ENCODE data around the gene MID1. TPM values are rescaled to one million over a fixed set of nuclear protein-coding genes. Genes with fewer than 3 reads are reported as not detected.

MID1 gene
- total and polyA plus RNA-seq, 4 donors = 3.4 to 34.7 (median 19.0) TPM

DNA sequence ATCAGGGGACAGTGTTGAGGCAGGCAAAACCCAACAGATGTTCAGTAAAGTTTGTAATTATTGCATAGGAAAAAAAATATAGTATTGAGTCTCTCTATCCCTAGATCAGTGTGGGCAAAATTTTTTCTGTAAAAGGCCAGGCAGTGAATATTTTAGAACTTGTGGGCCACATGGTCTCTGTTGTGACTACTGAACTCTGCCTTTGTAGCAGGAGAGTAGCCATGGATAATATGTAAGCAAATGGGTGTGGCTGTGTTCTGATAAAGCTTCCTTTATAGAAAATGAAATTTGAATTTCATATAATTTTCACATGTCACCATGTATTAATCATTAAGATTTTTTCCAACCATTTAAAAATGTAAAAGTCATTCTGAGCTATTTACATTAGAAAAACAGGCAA lies 193.1 kb downstream of the MID1 start:
- no peak for ATAC-seq (ENCODE audit: low FRiP score)
- no peak overlapping the region for H3K4me3 ChIP-seq (ENCODE audit: low read length in 2 of 2)
- no peaks in the 10 kb centered on the region for H3K27me3 ChIP-seq (ENCODE audit: control insufficient read depth in 1 of 2, insufficient read depth in 2 of 2, low read length in 1 of 2)
- H3K9me3 ChIP-seq (ENCODE audit: control insufficient read depth, low read length) = no peaks in the 10 kb centered on the region
- H3K27ac ChIP-seq (ENCODE audit: low read depth in 1 of 2, low read length in 2 of 2) = no peak overlapping the region
- no peak for DNase-seq
- intact Hi-C loops (cut with DNase I) = no loop called here
- no peaks in the 10 kb centered on the region for H3K4me1 ChIP-seq (ENCODE audit: control insufficient read depth in 1 of 2, insufficient read depth in 2 of 2, low read length in 2 of 2)
- no peaks in the 10 kb centered on the region for H3K36me3 ChIP-seq (ENCODE audit: control insufficient read depth in 1 of 2, insufficient read depth in 2 of 2, low read length in 1 of 2)

DNA sequence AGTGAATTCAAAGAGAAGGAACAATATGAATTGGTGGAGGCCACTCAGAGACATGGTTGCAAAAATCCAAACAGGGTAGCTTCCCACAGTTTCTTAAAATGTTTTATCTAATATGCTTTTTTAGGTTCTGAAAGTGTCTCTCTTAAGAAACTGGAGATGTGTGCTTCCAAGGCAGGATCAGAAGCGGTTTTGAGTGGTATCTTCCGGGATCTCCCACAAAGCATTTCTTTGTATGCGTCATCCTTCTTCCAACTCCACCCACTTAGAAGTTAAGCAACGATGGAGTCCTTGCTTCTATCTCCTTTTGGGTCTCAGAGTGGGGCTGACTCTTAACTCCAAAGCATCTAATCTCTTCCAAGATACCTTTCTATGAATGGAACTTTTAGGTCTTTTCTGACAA lies 196.7 kb downstream of the MID1 start:
- intact Hi-C loops (cut with DNase I) = no loop called here
- H3K4me1 ChIP-seq (ENCODE audit: control insufficient read depth in 1 of 2, insufficient read depth in 2 of 2, low read length in 2 of 2) = no peaks in the 10 kb centered on the region
- no peak overlapping the region for H3K27ac ChIP-seq (ENCODE audit: low read depth in 1 of 2, low read length in 2 of 2)
- ATAC-seq (ENCODE audit: low FRiP score) (no peak), DNase-seq (no peak)
- no peaks in the 10 kb centered on the region for H3K36me3 ChIP-seq (ENCODE audit: control insufficient read depth in 1 of 2, insufficient read depth in 2 of 2, low read length in 1 of 2)
- no peak overlapping the region for H3K4me3 ChIP-seq (ENCODE audit: low read length in 2 of 2)
- 82 to 93% methylated on average over 4 of the region's 4 CpGs for WGBS, 2 donors
- no peaks in the 10 kb centered on the region for H3K27me3 ChIP-seq (ENCODE audit: control insufficient read depth in 1 of 2, insufficient read depth in 2 of 2, low read length in 1 of 2)
- H3K9me3 ChIP-seq (ENCODE audit: control insufficient read depth, low read length) = no peaks in the 10 kb centered on the region

DNA sequence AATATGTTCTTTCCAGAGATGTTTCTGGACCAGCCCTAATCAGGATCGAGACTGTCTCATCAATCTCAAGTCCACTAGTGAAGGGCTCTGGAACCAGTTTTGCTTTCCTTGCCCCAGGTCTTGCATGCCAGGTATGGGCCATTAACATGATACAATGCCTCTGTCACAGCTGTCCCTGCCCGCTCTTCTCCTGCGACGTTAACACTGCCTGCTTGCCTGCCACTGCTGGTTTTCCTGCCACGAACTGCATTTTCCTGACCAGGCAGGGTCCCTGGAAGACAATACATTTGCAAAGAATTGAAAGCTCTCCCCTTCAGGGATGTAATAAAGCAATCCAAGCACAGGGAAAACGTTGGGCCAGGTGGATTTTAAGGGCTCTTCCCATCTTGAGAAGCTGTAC lies 200.3 kb downstream of the MID1 start:
- Histone ChIP-seq H3K9me3 (ENCODE audit: control insufficient read depth, low read length) (no peaks in the 10 kb centered on the region), H3K27ac (ENCODE audit: low read depth in 1 of 2, low read length in 2 of 2) (no peak overlapping the region), H3K4me1 (ENCODE audit: control insufficient read depth in 1 of 2, insufficient read depth in 2 of 2, low read length in 2 of 2) (no peaks in the 10 kb centered on the region), H3K27me3 (ENCODE audit: control insufficient read depth in 1 of 2, insufficient read depth in 2 of 2, low read length in 1 of 2) (no peaks in the 10 kb centered on the region), H3K36me3 (ENCODE audit: control insufficient read depth in 1 of 2, insufficient read depth in 2 of 2, low read length in 1 of 2) (no peaks in the 10 kb centered on the region), H3K4me3 (ENCODE audit: low read length in 2 of 2) (no peak overlapping the region)
- no peak for ATAC-seq (ENCODE audit: low FRiP score)
- intact Hi-C loops (cut with DNase I) = no loop called here
- WGBS, 2 donors = 45 to 57% methylated on average over 6 of the region's 6 CpGs
- DNase-seq = no peak

DNA sequence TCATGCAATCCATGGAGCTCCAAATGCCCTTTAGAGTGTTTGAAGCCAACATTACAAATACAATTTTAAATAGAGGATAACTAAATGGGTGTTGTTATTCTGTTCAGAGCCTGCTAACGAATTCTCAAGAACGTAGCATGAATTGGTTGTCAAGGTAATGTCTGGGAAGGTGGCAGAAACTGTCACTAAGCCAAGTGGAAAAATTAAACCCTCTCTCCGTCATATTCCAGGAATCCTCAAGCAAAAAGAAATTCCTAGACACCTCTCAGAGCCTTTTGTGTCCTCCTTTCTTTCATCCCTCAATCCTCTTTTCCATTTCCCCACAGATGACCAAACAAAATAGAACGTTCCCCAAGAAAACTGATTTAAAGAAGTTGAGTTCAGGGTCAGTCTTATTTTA lies 204.0 kb downstream of the MID1 start:
- 80 to 94% methylated on average over 4 of the region's 4 CpGs for WGBS, 2 donors
- intact Hi-C loops (cut with DNase I) = no loop called here
- no peaks in the 10 kb centered on the region for H3K4me1 ChIP-seq (ENCODE audit: control insufficient read depth in 1 of 2, insufficient read depth in 2 of 2, low read length in 2 of 2)
- no peak for ATAC-seq (ENCODE audit: low FRiP score)
- H3K4me3 ChIP-seq (ENCODE audit: low read length in 2 of 2) = no peak overlapping the region
- no peaks in the 10 kb centered on the region for H3K27me3 ChIP-seq (ENCODE audit: control insufficient read depth in 1 of 2, insufficient read depth in 2 of 2, low read length in 1 of 2)
- no peaks in the 10 kb centered on the region for H3K36me3 ChIP-seq (ENCODE audit: control insufficient read depth in 1 of 2, insufficient read depth in 2 of 2, low read length in 1 of 2)
- no peak for DNase-seq
- no peak overlapping the region for H3K27ac ChIP-seq (ENCODE audit: low read depth in 1 of 2, low read length in 2 of 2)
- H3K9me3 ChIP-seq (ENCODE audit: control insufficient read depth, low read length) = no peaks in the 10 kb centered on the region

DNA sequence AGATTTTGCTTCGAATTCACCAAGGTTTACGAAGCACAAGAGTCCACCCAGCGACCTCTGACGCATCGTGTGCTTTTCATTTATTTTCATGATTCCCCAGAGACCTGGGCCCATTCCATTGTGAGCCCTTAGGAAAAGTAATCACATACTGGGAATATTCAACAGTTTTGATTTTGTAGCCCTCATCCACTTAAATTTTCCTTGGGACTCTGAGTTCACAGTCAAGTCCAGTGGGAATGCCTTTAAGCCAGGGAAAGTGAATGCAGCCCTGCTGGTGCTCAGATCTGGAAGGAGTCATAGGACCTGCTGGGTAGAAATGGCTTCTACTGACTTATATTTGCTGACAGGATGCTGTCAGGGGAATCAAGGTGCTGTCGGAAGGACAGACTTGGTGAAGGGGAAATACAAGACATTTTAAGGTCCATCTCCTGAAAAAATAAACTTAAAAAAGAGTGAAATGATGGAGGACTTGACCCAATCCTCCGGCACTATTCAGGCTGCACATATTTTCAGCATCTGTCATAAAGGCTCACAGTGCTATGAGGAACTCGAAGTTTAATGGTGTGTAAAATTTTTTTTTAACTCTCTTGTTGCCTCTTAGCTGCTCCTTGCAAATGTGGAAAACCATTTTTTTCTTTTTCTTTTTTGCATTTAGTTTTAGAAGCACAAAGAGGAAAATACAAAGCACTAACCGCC lies 204.9 kb downstream of the MID1 start:
- 56 to 66% methylated on average over 9 of the region's 9 CpGs for WGBS, 2 donors
- no peaks in the 10 kb centered on the region for H3K27me3 ChIP-seq (ENCODE audit: control insufficient read depth in 1 of 2, insufficient read depth in 2 of 2, low read length in 1 of 2)
- DNase-seq (no peak), ATAC-seq (ENCODE audit: low FRiP score) (no peak)
- no peaks in the 10 kb centered on the region for H3K36me3 ChIP-seq (ENCODE audit: control insufficient read depth in 1 of 2, insufficient read depth in 2 of 2, low read length in 1 of 2)
- intact Hi-C loops (cut with DNase I) = no loop called here
- H3K9me3 ChIP-seq (ENCODE audit: control insufficient read depth, low read length) = no peaks in the 10 kb centered on the region
- no peaks in the 10 kb centered on the region for H3K4me1 ChIP-seq (ENCODE audit: control insufficient read depth in 1 of 2, insufficient read depth in 2 of 2, low read length in 2 of 2)
- H3K27ac ChIP-seq (ENCODE audit: low read depth in 1 of 2, low read length in 2 of 2) = no peak overlapping the region
- no peak overlapping the region for H3K4me3 ChIP-seq (ENCODE audit: low read length in 2 of 2)

DNA sequence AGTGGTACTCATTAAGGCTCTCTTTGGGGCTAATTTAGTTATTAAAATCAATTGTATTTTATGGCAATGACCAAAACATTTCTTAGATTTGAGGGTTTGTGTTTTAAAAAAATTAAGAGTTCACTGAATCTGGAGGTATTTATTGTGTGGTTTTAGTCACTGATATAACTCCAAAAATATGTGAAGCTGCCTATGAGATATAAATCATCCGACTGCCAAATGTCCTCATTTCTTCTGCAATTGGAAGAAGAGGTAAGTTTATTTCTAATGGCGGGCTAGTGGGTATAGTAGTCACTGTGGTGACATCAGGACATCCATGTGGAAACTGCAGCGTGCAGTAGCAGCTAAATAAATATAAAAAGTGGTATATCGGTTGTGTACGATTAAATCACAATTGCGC lies 205.5 kb downstream of the MID1 start:
- ATAC-seq (ENCODE audit: low FRiP score) (no peak), DNase-seq (no peak)
- H3K9me3 ChIP-seq (ENCODE audit: control insufficient read depth, low read length) = no peaks in the 10 kb centered on the region
- WGBS, 2 donors = 77 to 91% methylated on average over 6 of the region's 6 CpGs
- no peaks in the 10 kb centered on the region for H3K36me3 ChIP-seq (ENCODE audit: control insufficient read depth in 1 of 2, insufficient read depth in 2 of 2, low read length in 1 of 2)
- intact Hi-C loops (cut with DNase I) = no loop called here
- no peak overlapping the region for H3K4me3 ChIP-seq (ENCODE audit: low read length in 2 of 2)
- H3K27ac ChIP-seq (ENCODE audit: low read depth in 1 of 2, low read length in 2 of 2) = no peak overlapping the region
- H3K27me3 ChIP-seq (ENCODE audit: control insufficient read depth in 1 of 2, insufficient read depth in 2 of 2, low read length in 1 of 2) = no peaks in the 10 kb centered on the region
- no peaks in the 10 kb centered on the region for H3K4me1 ChIP-seq (ENCODE audit: control insufficient read depth in 1 of 2, insufficient read depth in 2 of 2, low read length in 2 of 2)

DNA sequence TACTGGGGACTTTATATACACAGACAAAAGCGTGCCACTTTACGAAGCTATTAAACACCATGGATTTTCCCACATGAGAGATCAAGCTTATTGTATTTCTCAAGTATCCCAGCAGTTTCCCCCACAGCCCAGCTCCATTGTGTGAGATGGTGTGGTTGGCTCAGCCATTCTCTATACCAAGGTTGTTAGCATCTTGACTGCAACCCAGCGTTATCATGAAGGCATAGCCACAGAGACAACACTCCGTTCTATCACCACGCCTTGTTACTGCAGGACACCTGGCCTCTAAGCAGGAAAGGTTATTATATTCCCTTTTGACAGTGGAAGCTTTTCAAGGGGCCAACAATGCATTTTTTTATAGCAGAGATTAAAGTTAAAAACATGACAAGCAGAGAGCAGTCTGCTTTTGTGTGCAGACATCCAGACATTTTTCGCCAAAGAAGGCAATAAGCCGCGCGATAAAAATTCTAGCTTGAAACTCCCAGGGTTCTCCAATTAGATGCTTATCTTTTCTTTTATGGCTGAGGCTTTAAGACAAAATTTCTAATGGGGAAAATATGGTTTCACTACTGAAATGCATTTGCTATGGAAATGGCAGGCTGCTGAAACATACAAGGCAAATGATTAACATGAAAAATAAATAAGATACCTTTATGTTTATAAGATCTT lies 206.1 kb downstream of the MID1 start:
- DNase-seq (no peak), ATAC-seq (ENCODE audit: low FRiP score) (no peak)
- no peak overlapping the region for H3K4me3 ChIP-seq (ENCODE audit: low read length in 2 of 2)
- H3K36me3 ChIP-seq (ENCODE audit: control insufficient read depth in 1 of 2, insufficient read depth in 2 of 2, low read length in 1 of 2) = no peaks in the 10 kb centered on the region
- no peaks in the 10 kb centered on the region for H3K9me3 ChIP-seq (ENCODE audit: control insufficient read depth, low read length)
- intact Hi-C loops (cut with DNase I) = no loop called here
- no peaks in the 10 kb centered on the region for H3K27me3 ChIP-seq (ENCODE audit: control insufficient read depth in 1 of 2, insufficient read depth in 2 of 2, low read length in 1 of 2)
- no peak overlapping the region for H3K27ac ChIP-seq (ENCODE audit: low read depth in 1 of 2, low read length in 2 of 2)
- WGBS, 2 donors = 85 to 94% methylated on average over 9 of the region's 9 CpGs
- no peaks in the 10 kb centered on the region for H3K4me1 ChIP-seq (ENCODE audit: control insufficient read depth in 1 of 2, insufficient read depth in 2 of 2, low read length in 2 of 2)

DNA sequence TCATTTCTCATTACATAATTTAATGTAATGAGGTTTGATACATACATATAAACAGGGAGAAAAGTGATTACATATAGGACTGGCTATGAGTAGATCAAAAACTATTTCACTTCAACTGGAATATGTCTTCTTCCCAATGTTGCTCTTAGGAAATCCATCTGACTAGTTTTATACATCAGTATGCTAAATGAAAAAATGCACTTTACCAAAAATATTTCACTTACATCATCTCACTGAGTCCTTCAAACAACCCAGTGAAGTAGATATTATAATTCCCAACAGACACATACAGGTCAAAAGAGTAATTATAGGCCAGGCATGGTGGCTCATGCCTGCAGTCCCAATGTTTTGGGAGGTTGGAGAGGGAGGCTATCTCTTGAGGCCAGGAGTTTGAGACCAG lies 215.9 kb downstream of the MID1 start:
- no peaks in the 10 kb centered on the region for H3K36me3 ChIP-seq (ENCODE audit: control insufficient read depth in 1 of 2, insufficient read depth in 2 of 2, low read length in 1 of 2)
- no peak overlapping the region for H3K4me3 ChIP-seq (ENCODE audit: low read length in 2 of 2)
- intact Hi-C loops (cut with DNase I) = no loop called here
- H3K27ac ChIP-seq (ENCODE audit: low read depth in 1 of 2, low read length in 2 of 2) = no peak overlapping the region
- no peak for DNase-seq
- H3K27me3 ChIP-seq (ENCODE audit: control insufficient read depth in 1 of 2, insufficient read depth in 2 of 2, low read length in 1 of 2) = no peaks in the 10 kb centered on the region
- H3K4me1 ChIP-seq (ENCODE audit: control insufficient read depth in 1 of 2, insufficient read depth in 2 of 2, low read length in 2 of 2) = no peaks in the 10 kb centered on the region
- no peak for ATAC-seq (ENCODE audit: low FRiP score)
- H3K9me3 ChIP-seq (ENCODE audit: control insufficient read depth, low read length) = no peaks in the 10 kb centered on the region

DNA sequence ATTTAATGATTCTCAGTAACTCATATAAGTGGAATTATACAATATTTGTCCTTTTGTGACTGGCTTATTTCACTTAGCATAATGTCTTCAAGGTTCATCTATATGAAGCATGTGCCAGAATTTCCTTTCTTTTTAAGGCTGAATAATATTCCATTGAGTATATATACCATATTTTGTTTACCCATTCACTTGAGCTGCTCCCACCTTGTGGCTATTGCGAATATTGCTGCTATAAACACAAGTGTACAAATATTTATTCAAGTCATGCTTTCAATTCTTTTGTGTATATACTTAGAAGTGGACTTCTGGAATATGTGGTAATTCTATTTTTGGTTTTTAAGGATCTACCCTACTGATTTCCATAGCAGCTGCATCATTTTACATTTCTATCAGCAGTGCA lies 219.1 kb downstream of the MID1 start:
- intact Hi-C loops (cut with DNase I) = no loop called here
- ATAC-seq (ENCODE audit: low FRiP score) (no peak), DNase-seq (no peak)
- no peaks in the 10 kb centered on the region for H3K9me3 ChIP-seq (ENCODE audit: control insufficient read depth, low read length)
- H3K36me3 ChIP-seq (ENCODE audit: control insufficient read depth in 1 of 2, insufficient read depth in 2 of 2, low read length in 1 of 2) = no peaks in the 10 kb centered on the region
- no peak overlapping the region for H3K27ac ChIP-seq (ENCODE audit: low read depth in 1 of 2, low read length in 2 of 2)
- no peaks in the 10 kb centered on the region for H3K27me3 ChIP-seq (ENCODE audit: control insufficient read depth in 1 of 2, insufficient read depth in 2 of 2, low read length in 1 of 2)
- H3K4me3 ChIP-seq (ENCODE audit: low read length in 2 of 2) = no peak overlapping the region
- no peaks in the 10 kb centered on the region for H3K4me1 ChIP-seq (ENCODE audit: control insufficient read depth in 1 of 2, insufficient read depth in 2 of 2, low read length in 2 of 2)
- WGBS, 2 donors = 52 to 89% methylated on average over 1 of the region's 1 CpG

All from aorta (tissue), 5 donors.